Measurements from ENCODE around the gene ODC1.
"Not testable (repeated sequence)": the region's sequence is repeated elsewhere in the genome, so short reads cannot be mapped to it uniquely, and the experiment has no call there.

ODC1 gene

DNA sequence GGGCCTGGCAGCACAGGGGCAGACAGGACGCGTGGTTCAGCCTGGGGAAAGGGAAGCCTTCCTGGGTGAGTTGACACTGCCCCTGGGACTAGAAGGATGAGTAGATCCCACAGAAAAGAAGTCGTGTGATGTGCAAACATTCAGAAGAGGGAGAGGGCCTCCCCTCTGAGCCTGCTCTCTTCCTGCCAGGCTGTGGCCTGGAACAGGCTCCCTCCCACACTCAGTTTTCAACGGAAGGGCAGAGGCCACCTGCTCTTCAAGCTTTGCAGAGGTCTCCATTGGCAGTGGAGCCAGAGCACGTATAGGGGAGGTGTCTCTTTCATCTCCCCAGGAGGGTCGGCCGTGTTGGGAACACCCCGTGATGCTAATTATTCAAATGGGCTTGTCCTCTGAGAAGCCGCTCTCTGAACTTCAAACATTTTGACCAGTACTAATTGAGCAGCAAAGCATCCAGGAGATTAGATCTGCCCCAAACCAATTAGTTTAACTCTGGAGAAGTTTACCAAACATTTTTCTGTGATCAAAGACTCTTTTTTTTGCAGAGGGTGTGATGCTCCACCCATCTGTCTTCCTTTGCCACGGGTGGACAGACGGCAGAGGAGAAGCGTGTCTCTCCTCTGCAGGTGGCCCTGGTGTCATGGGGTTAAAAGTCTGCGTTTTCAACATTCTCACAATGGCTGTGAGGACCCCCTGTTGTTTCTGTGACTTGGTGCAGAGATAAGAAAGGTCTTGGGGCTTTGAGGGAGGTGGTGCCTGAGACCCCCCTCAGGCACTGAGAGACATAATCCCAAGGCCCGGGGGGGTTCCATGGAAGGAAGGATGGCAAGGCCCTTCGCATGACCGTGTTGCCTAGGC lies 29.5 kb upstream of the ODC1 start:
- DNase-seq: no peak

DNA sequence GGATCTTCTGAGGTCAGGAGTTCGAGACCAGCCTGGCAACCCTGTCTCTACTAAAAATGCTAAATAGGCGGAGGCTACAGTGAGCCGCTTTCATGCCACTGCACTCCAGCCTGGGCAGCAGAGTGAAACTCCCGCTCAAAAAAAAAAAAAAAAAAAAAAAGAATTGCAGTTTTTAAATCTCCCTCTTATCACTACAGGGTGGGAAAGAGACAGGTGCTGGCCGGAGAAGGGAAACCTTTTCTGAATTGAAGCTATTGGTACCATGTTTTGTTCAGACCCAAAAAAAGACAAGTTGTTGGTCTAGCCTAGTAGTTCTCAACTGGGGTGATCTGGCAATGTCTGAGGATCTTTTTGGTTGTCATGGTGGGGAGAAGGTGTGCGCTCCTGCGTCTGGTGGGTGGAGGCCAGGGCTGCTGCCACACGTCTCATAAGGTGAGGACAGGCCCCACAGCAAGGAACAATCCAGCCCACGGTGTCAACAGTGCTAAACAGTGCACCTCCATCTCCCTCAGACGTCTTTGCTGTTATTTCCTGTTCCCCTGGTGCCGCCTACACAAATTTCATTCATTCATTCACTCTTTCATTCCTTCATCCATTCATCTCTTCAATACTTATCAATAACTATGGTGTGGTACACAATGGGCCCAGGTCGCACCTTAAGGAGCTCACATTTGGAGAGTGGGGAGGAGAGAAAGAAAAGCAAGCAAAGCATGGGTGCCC lies 28.8 kb upstream of the ODC1 start:
- no peak for DNase-seq

DNA sequence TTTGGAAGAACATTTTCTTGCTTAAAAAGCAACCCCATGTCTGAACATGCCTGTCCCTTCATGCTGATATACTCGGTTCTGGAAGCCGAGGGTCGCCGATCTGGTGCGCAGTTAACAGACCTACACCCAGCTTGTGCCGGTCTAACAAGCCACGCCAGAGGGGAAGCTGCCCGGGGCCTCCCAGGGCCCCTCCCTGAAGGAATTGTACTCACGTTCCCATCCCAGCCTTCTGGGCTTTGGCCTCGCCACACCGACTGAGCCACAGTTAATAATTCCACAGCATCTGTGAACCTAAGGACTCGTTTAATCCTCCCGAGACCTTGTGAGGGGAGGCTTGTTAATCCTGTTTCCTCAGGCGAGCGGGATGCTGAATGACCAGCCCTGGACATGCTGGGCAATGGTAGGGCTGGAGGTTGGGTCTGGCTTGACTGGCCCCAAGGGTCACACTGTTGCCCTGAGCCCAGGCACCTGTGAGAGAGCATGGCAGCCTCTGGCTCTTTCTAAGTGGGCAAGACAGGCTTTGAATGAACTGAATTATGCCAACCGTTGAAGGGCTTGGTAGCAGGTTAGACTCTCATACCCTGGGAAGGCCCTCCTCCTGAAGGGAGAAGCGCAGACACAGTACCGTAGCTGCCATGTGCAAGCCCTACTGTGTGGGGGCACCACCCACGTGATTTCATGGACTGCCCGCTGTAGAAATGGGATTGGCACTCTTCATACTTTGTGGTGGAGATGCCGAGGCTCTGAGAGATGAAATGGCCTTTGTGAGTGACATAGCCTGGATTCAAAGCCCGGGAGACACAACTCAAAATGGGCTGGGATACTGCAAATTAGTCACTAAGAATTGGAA lies 27.9 kb upstream of the ODC1 start:
- no peak for DNase-seq

DNA sequence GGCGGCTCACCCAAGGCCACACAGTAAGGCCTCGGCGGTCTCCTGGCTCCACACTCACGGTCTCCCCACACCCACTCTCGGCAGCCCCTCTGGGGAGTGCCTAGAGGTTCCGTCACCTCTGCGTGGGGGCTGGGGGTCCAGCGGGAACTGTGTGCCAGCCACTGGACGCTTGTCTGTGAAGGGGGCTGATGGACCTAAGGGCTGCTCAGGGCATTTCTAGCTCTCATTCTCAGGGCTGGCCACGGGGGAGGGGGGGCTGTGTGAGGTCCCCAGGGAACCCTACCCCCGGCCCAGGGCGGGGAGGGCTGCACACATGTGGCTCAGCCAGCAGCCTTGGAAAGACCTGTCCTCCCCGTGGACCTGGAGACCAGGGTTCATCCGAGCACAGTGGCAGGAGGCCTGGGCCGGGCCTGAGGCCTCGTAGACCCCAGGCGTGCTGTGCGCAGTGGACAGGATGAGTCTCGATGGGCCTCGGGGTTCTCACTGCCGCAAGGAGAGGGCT lies 27.1 kb upstream of the ODC1 start:
- no peak for DNase-seq

GRCh38 chr2:10473121-10473756 lies 25.1 kb upstream of the ODC1 start:
- no peak for DNase-seq

DNA sequence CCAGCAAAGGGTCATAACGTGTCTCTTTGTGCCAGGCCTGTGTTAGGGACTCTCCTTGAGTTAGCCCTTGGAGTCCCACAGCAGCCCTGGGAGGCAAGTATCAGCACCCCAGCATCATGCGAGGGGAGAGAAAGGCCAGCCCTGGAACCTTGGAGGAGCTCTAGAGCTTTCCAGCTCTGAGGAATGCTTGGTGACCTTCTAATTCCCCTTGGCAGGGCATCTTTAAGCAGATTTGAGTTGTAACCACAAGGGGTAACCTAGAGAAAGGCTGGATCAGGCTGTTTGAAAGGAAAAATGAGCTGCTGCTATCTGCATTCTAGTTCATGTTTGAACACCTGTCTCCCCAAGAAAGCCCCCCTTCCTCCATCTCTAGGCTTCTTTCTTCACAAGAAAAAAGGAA lies 23.8 kb upstream of the ODC1 start:
- DNase-seq: no peak

DNA sequence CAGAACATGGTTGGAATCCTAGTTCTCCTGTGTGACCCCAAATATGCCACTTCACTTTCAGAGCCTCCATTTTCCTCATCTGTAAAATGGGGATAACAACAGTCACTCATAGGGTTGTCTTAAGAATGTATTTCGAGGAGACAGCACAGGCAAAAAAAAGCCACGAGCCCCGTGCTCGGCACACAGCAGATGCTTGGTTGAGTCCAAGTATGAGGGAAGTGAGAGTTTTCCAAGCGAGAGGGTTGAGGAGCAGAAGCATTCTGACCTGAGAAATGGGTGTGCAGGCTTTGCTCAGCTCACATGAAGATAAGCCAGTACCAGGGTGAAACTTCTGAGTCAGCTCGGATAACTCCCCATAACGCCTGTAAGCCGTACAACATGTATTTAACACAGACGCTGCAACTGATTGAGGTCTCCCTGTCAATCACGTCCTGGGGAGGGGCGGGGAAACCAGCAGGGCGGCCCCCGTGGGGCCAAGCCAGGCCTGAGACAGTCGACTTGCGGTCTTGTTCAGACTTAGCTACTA lies 23.0 kb upstream of the ODC1 start:
- no peak for DNase-seq

DNA sequence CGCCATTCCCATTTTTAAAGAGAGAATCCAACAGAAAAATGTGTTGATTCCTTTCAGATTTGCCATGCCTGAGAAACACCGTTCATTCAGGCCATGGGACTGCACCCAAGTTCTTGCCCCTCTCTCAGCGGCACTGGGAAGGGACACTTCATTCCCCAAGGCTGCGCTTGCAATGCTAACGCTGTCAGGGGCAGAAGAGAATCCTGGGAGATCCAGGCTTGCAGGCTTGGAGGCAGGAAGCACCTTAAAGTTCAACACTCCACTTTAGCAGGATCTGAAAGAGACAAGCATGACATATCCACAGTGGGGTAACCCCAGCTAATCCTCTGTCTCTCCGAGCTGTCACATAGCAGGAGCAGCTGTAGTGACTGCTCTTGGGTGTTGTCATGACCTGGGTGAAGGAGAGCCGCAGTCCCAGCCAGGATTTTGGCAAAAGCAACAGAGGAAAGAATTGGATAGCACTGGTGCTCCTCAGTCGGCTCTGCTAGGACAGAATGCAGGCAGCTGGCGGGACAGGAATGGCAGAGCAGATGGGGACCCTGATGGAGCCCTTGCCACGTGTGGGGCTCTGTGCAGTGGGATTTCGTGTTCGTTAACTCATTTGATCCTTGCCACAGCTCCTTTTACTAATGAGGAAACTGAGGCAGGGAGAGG lies 22.0 kb upstream of the ODC1 start:
- no peak for DNase-seq

DNA sequence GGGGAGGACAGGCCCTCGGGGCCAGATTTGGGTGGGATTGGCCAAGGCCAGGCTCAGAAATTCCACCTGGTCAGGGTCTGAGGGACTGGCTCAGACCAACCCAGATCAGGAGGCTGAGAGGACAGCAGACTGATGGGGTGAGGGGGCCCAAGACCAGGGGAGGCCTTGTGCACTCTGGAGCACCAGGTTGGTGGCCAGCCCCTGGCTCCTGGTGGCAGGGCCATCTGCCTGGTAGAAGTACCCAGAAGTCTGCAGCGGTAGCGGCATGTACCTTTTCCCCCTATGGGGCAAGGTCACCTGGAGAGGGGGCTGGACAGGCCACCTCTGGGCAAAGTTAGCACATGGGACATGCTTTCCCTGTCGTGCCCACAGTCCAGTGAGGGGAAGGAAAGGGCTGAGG lies 21.2 kb upstream of the ODC1 start:
- no peak for DNase-seq

DNA sequence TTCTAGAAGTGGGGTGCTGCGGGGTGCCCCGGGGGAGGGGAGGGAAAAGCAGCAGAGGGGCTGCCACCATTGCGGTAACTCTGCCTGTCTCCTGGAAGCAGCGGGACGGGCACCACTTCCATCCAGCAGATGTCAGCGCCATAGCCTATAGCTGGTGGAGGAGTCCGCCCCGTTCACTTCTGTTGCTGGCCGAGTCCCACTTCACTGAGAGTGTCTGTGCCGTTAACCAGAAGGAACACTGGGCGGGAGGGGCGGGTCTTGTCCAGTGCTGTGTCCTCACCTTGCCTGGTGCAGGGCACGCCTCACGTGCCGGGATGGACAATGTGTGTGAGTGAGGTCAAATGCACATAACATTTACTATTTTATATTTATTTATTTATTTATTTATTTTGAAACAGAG lies 19.3 kb upstream of the ODC1 start:
- DNase-seq: no peak

DNA sequence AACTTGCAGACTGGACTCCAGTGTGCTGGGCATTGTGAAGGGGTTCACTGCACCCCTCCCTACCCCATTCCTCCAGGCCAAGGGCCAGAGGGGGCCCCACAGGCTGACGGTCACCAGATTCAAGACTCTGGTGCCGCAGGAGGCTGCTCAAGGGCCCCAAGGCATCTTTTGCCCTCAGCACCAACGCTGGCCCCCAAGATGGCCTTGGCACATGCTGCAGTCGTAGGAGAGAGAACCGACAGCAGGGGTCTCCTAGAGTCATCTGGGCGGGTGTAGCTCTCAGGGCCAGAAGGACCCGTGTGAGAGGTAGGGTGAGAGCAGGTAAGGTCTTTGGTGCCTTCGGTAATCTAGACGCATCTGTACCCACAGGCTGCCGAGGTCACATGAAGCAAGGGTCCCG lies 18.7 kb upstream of the ODC1 start:
- DNase-seq: no peak

- DNase-seq: no peak
Measured at GRCh38 chr2:10465910-10466309, 17.8 kb upstream of the ODC1 start.

GRCh38 chr2:10462178-10463083 lies 14.3 kb upstream of the ODC1 start:
- DNase-seq: no peak

DNA sequence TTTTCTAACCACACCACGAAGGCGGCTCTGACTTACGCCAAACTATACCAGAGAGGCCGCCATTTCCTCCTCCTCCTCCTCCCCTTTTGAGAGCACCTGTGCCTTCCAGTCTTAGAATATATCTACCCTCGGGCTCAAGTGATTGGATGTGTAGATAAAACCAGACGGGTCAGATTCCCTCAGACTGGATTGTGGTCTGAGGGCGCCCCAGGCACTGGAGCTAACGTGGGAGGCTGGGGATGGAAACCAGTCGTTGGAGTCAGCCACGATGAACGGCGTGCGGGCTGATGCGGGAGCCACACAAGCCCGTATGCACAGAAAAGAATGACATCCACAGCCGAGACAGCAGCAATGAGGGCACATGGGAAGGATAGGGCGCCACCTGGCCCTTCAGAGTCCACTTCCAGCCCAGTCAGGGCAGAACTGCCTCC lies 12.3 kb upstream of the ODC1 start:
- no peak for DNase-seq

GRCh38 chr2:10457846-10458598 lies 9.9 kb upstream of the ODC1 start:
- no peak for DNase-seq

DNA sequence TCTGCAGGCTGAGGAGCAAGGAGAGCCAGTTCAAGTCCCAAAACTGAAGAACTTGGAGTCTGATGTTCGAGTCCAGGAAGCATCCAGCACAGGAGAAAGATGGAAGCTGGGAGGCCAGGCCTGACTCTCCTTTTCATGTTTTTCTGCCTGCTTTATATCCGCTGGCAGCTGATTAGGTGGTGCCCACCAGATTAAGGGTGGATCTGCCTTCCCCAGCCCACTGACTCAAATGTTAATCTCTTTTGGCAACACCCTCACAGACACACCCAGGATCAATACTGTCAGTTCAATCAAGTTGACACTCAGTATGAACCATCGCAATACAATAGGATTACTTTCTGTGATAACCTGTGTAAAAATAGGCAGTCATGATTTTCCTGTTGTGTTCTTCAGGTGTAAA lies 9.1 kb upstream of the ODC1 start:
- DNase-seq: not testable (repeated sequence)

DNA sequence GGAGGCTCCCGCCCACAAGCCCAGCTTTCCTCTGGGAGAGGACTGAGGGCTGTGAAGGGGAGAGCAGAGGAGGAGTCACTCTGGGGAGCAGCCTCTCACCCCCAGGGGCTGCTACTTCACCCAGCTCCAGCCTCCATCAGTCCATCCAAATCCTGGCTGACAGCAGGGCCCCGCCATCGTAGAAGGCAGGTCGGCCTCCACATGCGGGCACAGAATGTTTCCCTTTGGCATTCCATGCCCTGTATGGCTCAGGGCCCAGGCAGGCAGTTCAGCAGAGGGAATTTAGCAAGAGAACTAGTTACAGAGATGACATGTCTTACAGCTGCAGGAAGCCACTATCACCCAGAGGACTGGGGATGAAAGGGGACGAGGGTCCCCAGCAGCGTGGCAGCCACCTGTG lies 6.4 kb upstream of the ODC1 start:
- DNase-seq: no peak

DNA sequence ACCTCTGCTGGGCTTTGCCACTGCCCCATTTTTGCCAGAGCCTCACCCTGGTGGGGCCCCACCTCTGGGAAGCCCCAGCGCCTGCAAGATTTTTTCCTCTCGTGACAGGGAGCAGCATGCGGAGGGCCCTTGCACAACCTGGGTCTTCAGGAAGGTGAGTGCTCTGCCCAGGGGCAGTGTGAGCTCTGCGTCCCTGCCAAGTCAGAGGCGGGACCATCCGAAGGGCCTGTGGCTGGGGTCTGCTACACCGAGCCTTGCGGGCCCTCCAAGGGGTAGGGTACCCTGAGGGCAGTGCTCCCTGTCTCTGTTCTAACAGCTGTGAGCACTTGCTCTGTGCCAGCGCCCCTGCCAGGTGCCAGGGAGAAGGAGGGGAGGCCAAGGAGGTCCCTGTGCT lies 5.8 kb upstream of the ODC1 start:
- no peak for DNase-seq

DNA sequence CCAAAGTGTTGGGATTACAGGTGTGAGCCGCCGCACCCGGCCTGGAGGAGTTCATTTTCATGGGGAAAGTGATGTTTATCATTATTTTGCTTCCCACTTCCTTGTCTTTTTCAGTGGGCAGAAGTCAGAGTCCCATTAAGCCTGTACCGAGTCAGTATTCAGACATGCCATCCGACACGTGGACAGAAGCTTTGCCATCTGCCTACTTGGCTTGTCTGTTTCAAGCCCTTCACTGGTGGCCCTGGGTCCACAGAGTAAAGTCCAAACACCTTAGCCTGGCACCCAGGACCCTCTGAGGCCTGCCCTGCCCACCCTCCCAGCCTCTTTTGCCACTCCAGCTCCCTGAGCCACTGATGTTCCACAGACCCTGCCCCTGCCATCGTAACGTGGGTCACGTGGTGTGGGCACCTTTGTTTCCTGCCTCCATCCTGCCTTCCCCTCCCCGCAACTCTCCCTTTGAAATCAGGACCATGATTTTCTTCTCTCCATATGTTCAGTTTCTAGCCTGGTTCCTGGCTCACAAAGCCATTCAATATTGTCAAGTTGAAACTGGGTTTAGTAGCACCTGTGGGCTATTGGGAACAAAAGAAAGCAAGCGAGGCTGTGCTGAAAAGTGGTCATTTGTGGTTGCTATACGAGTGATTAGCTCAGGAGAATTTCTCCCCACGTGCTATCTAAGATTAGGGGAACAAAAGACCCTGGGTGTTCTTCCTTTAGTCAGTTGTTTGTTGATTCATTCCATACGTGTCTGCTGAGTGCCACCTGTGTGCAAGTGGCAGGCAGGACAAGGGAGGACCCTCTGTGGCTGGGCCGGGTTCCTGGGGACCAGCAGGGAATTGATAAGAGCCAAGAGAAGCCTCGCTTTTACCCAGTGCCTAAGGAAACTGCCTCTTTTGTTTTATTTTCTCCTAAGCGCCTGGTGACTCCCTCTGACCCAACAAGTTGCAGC lies 5.1 kb upstream of the ODC1 start:
- no peak for DNase-seq

Data from inflammatory macrophage treated with lipopolysaccharide for 1 hour (primary cell).